ENCODE results near the gene CLSTN3. TPM values are rescaled to one million over a fixed set of nuclear protein-coding genes. Genes with fewer than 3 reads are reported as not detected.

Gene CLSTN3
- total and polyA plus RNA-seq, 4 donors = 30.8 to 74.2 (median 37.0) TPM

DNA sequence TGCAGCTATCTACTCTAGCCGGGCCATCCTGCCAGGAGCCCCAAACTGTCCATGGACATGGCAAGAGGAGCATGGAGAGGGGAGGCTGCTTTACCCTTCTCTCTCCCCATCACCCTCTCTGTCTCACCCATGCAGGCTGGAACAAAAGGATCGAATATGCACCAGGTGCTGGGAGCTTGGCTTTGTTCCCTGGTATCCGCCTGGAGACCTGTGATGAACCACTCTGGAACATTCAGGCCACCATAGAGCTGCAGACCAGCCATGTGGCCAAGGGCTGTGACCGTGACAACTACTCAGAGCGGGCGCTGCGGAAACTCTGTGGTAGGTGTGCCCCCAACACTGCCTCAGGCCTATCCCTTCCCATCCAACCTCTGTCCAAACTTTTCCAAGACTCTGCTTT is 5.9 kb downstream of the CLSTN3 start:
- Histone ChIP-seq H3K9ac (ENCODE audit: insufficient read depth in 1 of 2, low read length in 2 of 2) (no peak overlapping the region), H3K4me1 (ENCODE audit: control insufficient read depth in 5 of 5, insufficient read depth in 5 of 5, low read length in 5 of 5) (peaks cover 0 to 3% (median under 1%) of the 10 kb centered on the region in 5 donors), H3K36me3 (ENCODE audit: control insufficient read depth in 4 of 4, insufficient read depth in 4 of 4, low read length in 4 of 4) (peaks cover 0 to 22% (median 10%) of the 10 kb centered on the region in 4 donors), H3K4me3 (no peak overlapping the region), H3K27ac (ENCODE audit: low read depth in 1 of 2, low read length in 1 of 2) (no peak overlapping the region), H3K27me3 (ENCODE audit: control insufficient read depth in 3 of 3, insufficient read depth in 3 of 3, low read length in 2 of 3) (no peaks in the 10 kb centered on the region), H3K9me3 (ENCODE audit: control insufficient read depth in 4 of 4, insufficient read depth in 3 of 4, low read length in 3 of 4) (no peaks in the 10 kb centered on the region)
- WGBS, 2 donors = 91 to 98% methylated on average over 7 of the region's 7 CpGs
- TF ChIP-seq, protein P1, sequence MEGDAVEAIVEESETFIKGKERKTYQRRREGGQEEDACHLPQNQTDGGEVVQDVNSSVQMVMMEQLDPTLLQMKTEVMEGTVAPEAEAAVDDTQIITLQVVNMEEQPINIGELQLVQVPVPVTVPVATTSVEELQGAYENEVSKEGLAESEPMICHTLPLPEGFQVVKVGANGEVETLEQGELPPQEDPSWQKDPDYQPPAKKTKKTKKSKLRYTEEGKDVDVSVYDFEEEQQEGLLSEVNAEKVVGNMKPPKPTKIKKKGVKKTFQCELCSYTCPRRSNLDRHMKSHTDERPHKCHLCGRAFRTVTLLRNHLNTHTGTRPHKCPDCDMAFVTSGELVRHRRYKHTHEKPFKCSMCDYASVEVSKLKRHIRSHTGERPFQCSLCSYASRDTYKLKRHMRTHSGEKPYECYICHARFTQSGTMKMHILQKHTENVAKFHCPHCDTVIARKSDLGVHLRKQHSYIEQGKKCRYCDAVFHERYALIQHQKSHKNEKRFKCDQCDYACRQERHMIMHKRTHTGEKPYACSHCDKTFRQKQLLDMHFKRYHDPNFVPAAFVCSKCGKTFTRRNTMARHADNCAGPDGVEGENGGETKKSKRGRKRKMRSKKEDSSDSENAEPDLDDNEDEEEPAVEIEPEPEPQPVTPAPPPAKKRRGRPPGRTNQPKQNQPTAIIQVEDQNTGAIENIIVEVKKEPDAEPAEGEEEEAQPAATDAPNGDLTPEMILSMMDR (IDR thresholded peaks at IDR 0.05; ENCODE audit: control extremely low read depth, extremely low read depth) = no peak
- DNase-seq (no peak), ATAC-seq (ENCODE audit: insufficient read depth, low FRiP score) (no peak)

DNA sequence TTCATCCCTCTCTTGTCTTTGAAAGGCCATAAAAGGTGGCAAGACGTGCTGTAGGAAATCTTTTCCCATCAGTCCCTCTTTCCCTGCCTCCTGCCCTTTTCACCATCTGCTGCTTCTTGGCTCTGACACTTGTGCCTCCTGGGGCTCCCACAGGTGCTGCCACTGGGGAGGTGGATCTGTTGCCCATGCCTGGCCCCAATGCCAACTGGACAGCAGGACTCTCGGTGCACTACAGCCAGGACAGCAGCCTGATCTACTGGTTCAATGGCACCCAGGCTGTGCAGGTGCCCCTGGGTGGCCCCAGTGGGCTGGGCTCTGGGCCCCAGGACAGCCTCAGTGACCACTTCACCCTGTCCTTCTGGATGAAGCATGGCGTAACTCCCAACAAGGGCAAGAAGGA is 6.5 kb downstream of the CLSTN3 start:
- Histone ChIP-seq H3K4me3 (no peak overlapping the region), H3K27me3 (ENCODE audit: control insufficient read depth in 3 of 3, insufficient read depth in 3 of 3, low read length in 2 of 3) (no peaks in the 10 kb centered on the region), H3K27ac (ENCODE audit: low read depth in 1 of 2, low read length in 1 of 2) (no peak overlapping the region), H3K9me3 (ENCODE audit: control insufficient read depth in 4 of 4, insufficient read depth in 3 of 4, low read length in 3 of 4) (no peaks in the 10 kb centered on the region), H3K9ac (ENCODE audit: insufficient read depth in 1 of 2, low read length in 2 of 2) (no peak overlapping the region), H3K4me1 (ENCODE audit: control insufficient read depth in 5 of 5, insufficient read depth in 5 of 5, low read length in 5 of 5) (no peaks in the 10 kb centered on the region), H3K36me3 (ENCODE audit: control insufficient read depth in 4 of 4, insufficient read depth in 4 of 4, low read length in 4 of 4) (peaks cover 0 to 22% (median 10%) of the 10 kb centered on the region in 4 donors)
- WGBS, 2 donors = 93 to 94% methylated on average over 3 of the region's 3 CpGs
- DNase-seq (no peak), ATAC-seq (ENCODE audit: insufficient read depth, low FRiP score) (no peak)
- TF ChIP-seq, protein P1 (IDR thresholded peaks at IDR 0.05; ENCODE audit: control extremely low read depth, extremely low read depth) = no peak

DNA sequence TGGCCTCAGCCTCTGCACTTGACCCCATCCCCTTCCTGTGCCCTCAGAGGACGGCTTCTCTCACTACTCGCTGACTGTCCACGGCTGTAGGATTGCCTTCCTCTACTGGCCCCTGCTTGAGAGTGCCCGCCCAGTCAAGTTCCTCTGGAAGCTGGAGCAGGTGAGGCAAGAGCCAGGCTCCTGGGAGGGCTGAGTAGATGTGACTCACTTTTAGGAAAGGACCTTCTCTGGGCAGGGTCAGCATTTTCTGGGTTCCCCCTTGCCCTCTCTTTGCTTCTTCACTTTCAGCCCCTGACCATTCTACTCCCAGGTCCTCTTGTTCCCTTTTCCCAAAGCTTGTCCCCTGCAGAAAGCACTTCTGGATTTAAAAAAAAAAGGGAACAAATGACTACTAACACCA is 7.7 kb downstream of the CLSTN3 start:
- H3K9me3 ChIP-seq (ENCODE audit: control insufficient read depth in 4 of 4, insufficient read depth in 3 of 4, low read length in 3 of 4) = peaks cover 0 to 3% (median 0%) of the 10 kb centered on the region in 4 donors
- DNase-seq (no peak), ATAC-seq (ENCODE audit: insufficient read depth, low FRiP score) (no peak)
- H3K4me1 ChIP-seq (ENCODE audit: control insufficient read depth in 5 of 5, insufficient read depth in 5 of 5, low read length in 5 of 5) = no peaks in the 10 kb centered on the region
- H3K27ac ChIP-seq (ENCODE audit: low read depth in 1 of 2, low read length in 1 of 2) = no peak overlapping the region
- no peak overlapping the region for H3K9ac ChIP-seq (ENCODE audit: insufficient read depth in 1 of 2, low read length in 2 of 2)
- no peak overlapping the region for H3K4me3 ChIP-seq
- TF ChIP-seq, protein P1 (IDR thresholded peaks at IDR 0.05; ENCODE audit: control extremely low read depth, extremely low read depth) = no peak
- peaks cover 0 to 22% (median 14%) of the 10 kb centered on the region in 4 donors for H3K36me3 ChIP-seq (ENCODE audit: control insufficient read depth in 4 of 4, insufficient read depth in 4 of 4, low read length in 4 of 4)
- no peaks in the 10 kb centered on the region for H3K27me3 ChIP-seq (ENCODE audit: control insufficient read depth in 3 of 3, insufficient read depth in 3 of 3, low read length in 2 of 3)
- WGBS, 2 donors = 36 to 44% methylated on average over 4 of the region's 4 CpGs

DNA sequence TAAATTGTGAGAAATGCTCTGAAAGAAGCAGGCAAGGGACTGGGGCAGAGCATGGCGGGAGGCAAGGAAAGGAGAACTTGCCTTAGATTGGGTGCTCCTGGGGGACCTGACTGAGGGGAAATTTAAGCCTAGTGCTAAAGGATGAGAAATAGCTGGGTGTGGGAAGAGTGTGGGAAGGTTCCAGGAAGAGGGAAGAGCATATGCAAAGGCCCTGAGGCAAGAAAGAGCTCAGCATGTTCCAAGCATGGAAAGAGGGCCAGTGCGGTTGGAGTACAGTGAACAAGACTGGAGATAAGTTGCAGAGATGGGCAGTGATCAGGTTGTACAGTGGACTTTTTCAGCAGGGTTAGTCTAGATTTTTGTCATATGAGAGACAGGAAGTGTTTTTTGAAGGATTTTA is 9.0 kb downstream of the CLSTN3 start:
- 88 to 99% methylated on average over 2 of the region's 2 CpGs for WGBS, 2 donors
- peaks cover 0 to 23% (median 14%) of the 10 kb centered on the region in 4 donors for H3K36me3 ChIP-seq (ENCODE audit: control insufficient read depth in 4 of 4, insufficient read depth in 4 of 4, low read length in 4 of 4)
- ATAC-seq (ENCODE audit: insufficient read depth, low FRiP score) = no peak

More for the DNA sequence above, 9.0 kb downstream of the CLSTN3 start:
- Histone ChIP-seq H3K27ac (ENCODE audit: low read depth in 1 of 2, low read length in 1 of 2) (no peak overlapping the region), H3K4me1 (ENCODE audit: control insufficient read depth in 5 of 5, insufficient read depth in 5 of 5, low read length in 5 of 5) (peaks cover 0 to under 1% (median 0%) of the 10 kb centered on the region in 5 donors), H3K9me3 (ENCODE audit: control insufficient read depth in 4 of 4, insufficient read depth in 3 of 4, low read length in 3 of 4) (peaks cover 0 to 3% (median 0%) of the 10 kb centered on the region in 4 donors), H3K27me3 (ENCODE audit: control insufficient read depth in 3 of 3, insufficient read depth in 3 of 3, low read length in 2 of 3) (no peaks in the 10 kb centered on the region), H3K4me3 (no peak overlapping the region), H3K9ac (ENCODE audit: insufficient read depth in 1 of 2, low read length in 2 of 2) (no peak overlapping the region)
- no peak for DNase-seq
- TF ChIP-seq, protein P1 (IDR thresholded peaks at IDR 0.05; ENCODE audit: control extremely low read depth, extremely low read depth) = no peak

Data from lung (tissue), 12 donors.